IMR-90 (cell line): ENCODE results near the gene ANO4. TPM values are rescaled to one million over a fixed set of nuclear protein-coding genes. Genes with fewer than 3 reads are reported as not detected.

ENCODE experiments used
- ATAC-seq: fragments of 200-7000 bp; cut with Tn5 transposase; 2 replicates; pipeline ENCODE4 v1.9.1; 2020; ENCODE audit warnings: low read depth, mild to moderate bottlenecking, moderate library complexity
- BruUV-seq: library from RNA; stranded (reverse); fragments of 400-500 nt; replicated peaks from 2 replicates; lab custom pipeline; 2021; lab: Mats Ljungman, UMichigan
- CTCF ChIA-PET: fragments of 300-600 bp; formaldehyde crosslinking; extraction: SDS; loops from one replicate; lab custom pipeline; 2021; ENCODE audit warnings: antibody characterized with exemption; lab: Yijun Ruan, JAX
- POLR2A ChIA-PET: fragments of 300-600 bp; sonication (Branson Sonifier 250); formaldehyde crosslinking; loops from one replicate; lab custom pipeline; 2022; ENCODE audit warnings: antibody characterized with exemption; ENCODE audit not compliant: unreplicated experiment; lab: Charles Lee
- DNase-seq: peaks from one replicate; pipeline ENCODE4 v3.0.0; 2013
- H2AFZ ChIP-seq: replicated peaks from 2 replicates; pipeline ENCODE3; 2013; ENCODE audit warnings: low read length, mild to moderate bottlenecking; ENCODE audit not compliant: poor library complexity
- H2AK5ac ChIP-seq: 2 replicates; pipeline ENCODE4 v1.6.1; 2013; ENCODE audit warnings: low read depth, low read length, inconsistent platforms
- H2AK9ac ChIP-seq: replicated peaks from 2 replicates; pipeline ENCODE3; 2013; ENCODE audit warnings: mild to moderate bottlenecking, low read depth, low read length, moderate library complexity; ENCODE audit not compliant: poor library complexity
- H2BK120ac ChIP-seq: 2 replicates; pipeline ENCODE4 v1.6.1; 2013; ENCODE audit warnings: low read depth, low read length, inconsistent platforms
- H2BK15ac ChIP-seq: 3 replicates; pipeline ENCODE4 v1.6.1; 2013; ENCODE audit warnings: low read depth, low read length, inconsistent platforms
- H2BK20ac ChIP-seq: 2 replicates; pipeline ENCODE4 v1.6.1; 2013; ENCODE audit warnings: low read depth, mild to moderate bottlenecking, inconsistent platforms, low read length, moderate library complexity
- H2BK5ac ChIP-seq: 2 replicates; pipeline ENCODE4 v1.6.1; 2013; ENCODE audit warnings: mild to moderate bottlenecking, low read depth, low read length, inconsistent platforms; ENCODE audit not compliant: poor library complexity, severe bottlenecking
- H3K14ac ChIP-seq: replicated peaks from 2 replicates; pipeline ENCODE4 v1.6.1; 2013; ENCODE audit warnings: low read depth, low read length, inconsistent platforms
- H3K18ac ChIP-seq: 2 replicates; pipeline ENCODE4 v1.6.1; 2013; ENCODE audit warnings: low read depth, low read length, control low read depth
- H3K23ac ChIP-seq: 2 replicates; pipeline ENCODE4 v1.6.1; 2013; ENCODE audit warnings: low read depth, low read length, inconsistent platforms
- H3K27ac ChIP-seq: 2 replicates; pipeline ENCODE4 v1.5.1; 2013; ENCODE audit warnings: mild to moderate bottlenecking, control low read depth, low read length; ENCODE audit not compliant: insufficient read depth
- H3K27me3 ChIP-seq: 2 replicates; pipeline ENCODE4 v1.6.1; 2013; ENCODE audit warnings: low read length; ENCODE audit not compliant: control insufficient read depth, insufficient read depth
- H3K36me3 ChIP-seq: 2 replicates; pipeline ENCODE4 v1.6.1; 2013; ENCODE audit warnings: low read length, mixed read lengths; ENCODE audit not compliant: control insufficient read depth, insufficient read depth
- H3K4ac ChIP-seq: 2 replicates; pipeline ENCODE4 v1.6.1; 2013; ENCODE audit warnings: low read depth, low read length, inconsistent platforms
- H3K4me1 ChIP-seq: 2 replicates; pipeline ENCODE4 v1.6.1; 2013; ENCODE audit warnings: low read length, mixed read lengths; ENCODE audit not compliant: control insufficient read depth, insufficient read depth
- H3K4me2 ChIP-seq: 2 replicates; pipeline ENCODE4 v1.6.1; 2013; ENCODE audit warnings: low read depth, mild to moderate bottlenecking, control low read depth, low read length, moderate library complexity
- H3K4me3 ChIP-seq: 2 replicates; pipeline ENCODE4 v1.5.1; 2013; ENCODE audit warnings: low read depth, mild to moderate bottlenecking, control low read depth, low read length, moderate library complexity; ENCODE audit not compliant: insufficient read depth
- H3K56ac ChIP-seq: 2 replicates; pipeline ENCODE4 v1.6.1; 2013; ENCODE audit warnings: low read length, inconsistent platforms; ENCODE audit not compliant: insufficient read depth; ENCODE audit errors: extremely low read depth
- H3K79me1 ChIP-seq, 2 experiments: 2 replicates each; pipeline ENCODE4 v1.6.1; 2013; ENCODE audit warnings: low read length in 2 of 2, inconsistent platforms in 1 of 2, low read depth in 1 of 2
- H3K9ac ChIP-seq: 2 replicates; pipeline ENCODE4 v1.6.1; 2013; ENCODE audit warnings: low read depth, low read length, control low read depth
- H3K9me1 ChIP-seq: 2 replicates; pipeline ENCODE4 v1.6.1; 2013; ENCODE audit warnings: low read length, inconsistent platforms; ENCODE audit not compliant: insufficient read depth
- H3K9me3 ChIP-seq: 2 replicates; pipeline ENCODE4 v1.6.1; 2013; ENCODE audit warnings: low read length; ENCODE audit not compliant: control insufficient read depth, insufficient read depth
- H4K20me1 ChIP-seq: 2 replicates; pipeline ENCODE4 v1.6.1; 2013; ENCODE audit warnings: low read length, inconsistent platforms; ENCODE audit not compliant: insufficient read depth
- H4K5ac ChIP-seq: 2 replicates; pipeline ENCODE4 v1.6.1; 2013; ENCODE audit warnings: mild to moderate bottlenecking, low read depth, low read length, control low read depth
- H4K8ac ChIP-seq, 2 experiments: 2 replicates each; pipeline ENCODE4 v1.6.1; 2013; ENCODE audit warnings: low read depth in 2 of 2, low read length in 2 of 2, control low read depth in 1 of 2, inconsistent platforms in 1 of 2
- H4K91ac ChIP-seq: 2 replicates; pipeline ENCODE4 v1.6.1; 2013; ENCODE audit warnings: low read depth, low read length, inconsistent platforms; ENCODE audit not compliant: insufficient read depth
- CEBPB ChIP-seq: IDR thresholded peaks from 2 replicates; pipeline ENCODE4 v1.6.1; 2012; ENCODE audit warnings: low read depth, low read length, improper control_type of control experiment
- CHD1 ChIP-seq: IDR thresholded peaks from 2 replicates; pipeline ENCODE4 v1.6.1; 2012; ENCODE audit warnings: low read depth, low read length, improper control_type of control experiment
- MAFK ChIP-seq: IDR thresholded peaks from 2 replicates; pipeline ENCODE4 v1.6.1; 2012; ENCODE audit warnings: low read depth, low read length, improper control_type of control experiment
- MAZ ChIP-seq: IDR thresholded peaks from 2 replicates; pipeline ENCODE4 v1.6.1; 2012; ENCODE audit warnings: low read depth, mild to moderate bottlenecking, low read length, improper control_type of control experiment, moderate library complexity, borderline replicate concordance
- MXI1 ChIP-seq: IDR thresholded peaks from 2 replicates; pipeline ENCODE4 v1.6.1; 2012; ENCODE audit warnings: low read depth, mild to moderate bottlenecking, low read length, moderate library complexity, borderline replicate concordance
- POLR2A ChIP-seq: IDR thresholded peaks from 2 replicates; pipeline ENCODE4 v1.6.1; 2012; ENCODE audit warnings: mild to moderate bottlenecking, low read depth, low read length
- RCOR1 ChIP-seq: IDR thresholded peaks from 2 replicates; pipeline ENCODE4 v1.6.1; 2012; ENCODE audit warnings: mild to moderate bottlenecking, low read length, improper control_type of control experiment; ENCODE audit not compliant: insufficient replicate concordance
- RFX5 ChIP-seq: IDR thresholded peaks from 2 replicates; pipeline ENCODE4 v1.8.0; 2012; ENCODE audit warnings: low read depth, mild to moderate bottlenecking, low read length, moderate library complexity
- SMC3 ChIP-seq: fragments of 150-350 bp; IDR thresholded peaks from 2 replicates; pipeline ENCODE4 v1.6.1; 2016; ENCODE audit warnings: low read depth, mild to moderate bottlenecking, antibody characterized with exemption, low read length, moderate library complexity
- WGBS, 2 experiments: methylation state at CpG; one replicate each; pipeline versions ENCODE4 v1.1.5 to v1.1.7; 2013; ENCODE audit warnings: missing lambda C conversion rate in 2 of 2; ENCODE audit not compliant: insufficient read length in 1 of 2; ENCODE audit errors: extremely low coverage in 2 of 2; 5-methylcytosine and 5-hydroxymethylcytosine counted together
- dilution Hi-C: fragments of 300-500 bp; cut with HindIII; formaldehyde crosslinking; loops from one replicate; pipeline ENCODE4 v1.14.3; 2018; ENCODE audit warnings: low sequenced_read_pairs; ENCODE audit not compliant: unreplicated experiment
- in situ Hi-C: fragments of 300-500 bp; cut with MboI; formaldehyde crosslinking; loops from 3 replicates; pipeline ENCODE4 v1.14.3; 2019; ENCODE audit warnings: low sequenced_read_pairs, inconsistent platforms, mixed read lengths
- intact Hi-C: fragments of 100-400 bp; cut with micrococcal nuclease; formaldehyde crosslinking; loops from 2 replicates; pipeline ENCODE4 v1.10.0; 2022
- polyA plus RNA-seq, 3 experiments: library from polyadenylated mRNA; depleted of rRNA; stranded (reverse); fragments of >200 nt; gene quantifications; 2 replicates each; pipeline ENCODE4 v1.2.3, GENCODE V29; 2012; ENCODE audit warnings: low replicate concordance in 1 of 3
- total RNA-seq: library from RNA; depleted of rRNA; stranded (reverse); fragments of >200 nt; gene quantifications from 2 replicates; pipeline ENCODE4 v1.2.3, GENCODE V29; 2012

ANO4 gene
- total and polyA plus RNA-seq, 2 of the 4 experiments (the other 2 are of a cell fraction): 4.7 to 10.2 TPM

GRCh38 chr12:100970894-100971293 is 176.3 kb downstream of the ANO4 start:
- no peak for TF ChIP-seq RCOR1
- no peak for TF ChIP-seq SMC3
- TF ChIP-seq CHD1: no peak
- no peak for TF ChIP-seq CEBPB
- no peak for TF ChIP-seq RFX5
- TF ChIP-seq MAZ: no peak
- no peak for TF ChIP-seq MAFK
- no peak for TF ChIP-seq MXI1
- no peak for TF ChIP-seq POLR2A
- Histone ChIP-seq H3K4me2 (no peak overlapping the region), H4K8ac (no peak overlapping the region), H4K5ac (no peak overlapping the region), H3K18ac (no peak overlapping the region), H2AK5ac (no peak overlapping the region), H2AFZ (no peak overlapping the region), H3K9me3 (no peaks in the 10 kb centered on the region), H3K4ac (no peak overlapping the region), H3K4me1 (no peaks in the 10 kb centered on the region), H2BK5ac (no peak overlapping the region), H2BK15ac (no peak overlapping the region), H4K91ac (no peak overlapping the region), H3K27me3 (no peaks in the 10 kb centered on the region), H3K56ac (no peak overlapping the region), H4K20me1 (no peaks in the 10 kb centered on the region), H3K4me3 (no peak overlapping the region), H2AK9ac (no peak overlapping the region), H2BK20ac (no peak overlapping the region), H3K27ac (no peak overlapping the region), H3K9ac (no peak overlapping the region), H3K23ac (no peak overlapping the region), H3K14ac (no peak overlapping the region), H3K9me1 (no peaks in the 10 kb centered on the region), H3K79me1 (no peaks in the 10 kb centered on the region), H2BK120ac (no peak overlapping the region), H3K36me3 (no peaks in the 10 kb centered on the region; the same call in 1 of the 2 replicates)
- in situ Hi-C loops: no loop called here
- ChIA-PET CTCF (no interaction called here), POLR2A (no interaction called here)
- ATAC-seq (no peak), DNase-seq (no peak)
- WGBS, 2 experiments: no CpG with 5 or more reads among the region's 4 CpGs
- intact Hi-C loops: no loop called here
- dilution Hi-C loops: no loop called here
- no TSS peak for BruUV-seq
